ENCODE results near the gene WRAP53. TPM values are rescaled to one million over a fixed set of nuclear protein-coding genes. Genes with fewer than 3 reads are reported as not detected.

The WRAP53 gene
- total RNA-seq, 4 donors from 2014 or later, result 3.7 to 33.0 (median 6.0) TPM

DNA sequence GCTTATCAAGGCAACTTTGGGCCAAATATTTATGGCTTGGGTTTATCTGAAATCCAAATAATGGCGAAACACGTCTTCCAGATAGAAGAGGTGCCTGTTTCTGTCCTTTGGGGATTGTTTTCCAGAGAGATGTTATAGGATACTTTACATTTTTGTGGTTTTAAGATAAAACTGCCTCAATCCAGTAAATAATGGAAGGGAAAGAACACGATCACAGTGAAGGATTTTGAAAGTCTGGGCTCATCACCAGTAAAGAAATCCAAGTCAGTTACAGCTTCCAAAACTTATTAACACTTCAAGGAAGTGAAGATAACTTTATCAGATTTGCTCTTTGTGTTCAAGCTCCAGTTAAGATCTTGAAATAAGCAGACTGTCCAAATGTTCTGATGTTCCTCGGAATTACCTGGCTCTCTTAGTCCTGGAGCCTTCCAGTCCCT lies 59.4 kb downstream of the WRAP53 start:
- no peaks in the 10 kb centered on the region for H3K9me3 ChIP-seq
- H3K36me3 ChIP-seq, result no peaks in the 10 kb centered on the region
- no peak overlapping the region for H3K27ac ChIP-seq
- no peak for DNase-seq
- intact Hi-C loops (cut with DNase I; ENCODE audit: low total_unique reads), result loop anchor here (1.0 to 10.0 kb wide), 2 partner anchors 23 to 107 kb away; partner anchors contain the start of genes CYB5D1, NAA38 and TMEM88
- H3K27me3 ChIP-seq, result no peaks in the 10 kb centered on the region
- H3K4me1 ChIP-seq, result peaks cover 0 to 16% (median 7%) of the 10 kb centered on the region in 4 donors
- no peak for TF ChIP-seq EP300 (IDR thresholded peaks at IDR 0.05; ENCODE audit: low read depth)
- TF ChIP-seq CTCF (IDR thresholded peaks at IDR 0.05), result no peak
- no peak for TF ChIP-seq POLR2A (IDR thresholded peaks at IDR 0.05)
- TF ChIP-seq POLR2AphosphoS5 (IDR thresholded peaks at IDR 0.05), result no peak
- no peak overlapping the region for H3K4me3 ChIP-seq
- in situ Hi-C loops (cut with MboI; ENCODE audit: low pct_ligation_motif_present in 1 of 4, low pct_unique_long_range_greater_than_20kb in 1 of 4, low sequenced_read_pairs in 3 of 4), result loop anchor here in 1 of 4 donors (10.0 kb wide), 1 partner anchor 67 kb away; no protein-coding TSS in a partner anchor
- 51 to 62% methylated on average over 3 to 4 of the region's 4 CpGs for WGBS, 2 donors (ENCODE audit: low coverage in 1 of 2)

GRCh38 chr17:7748076-7748775 lies 59.9 kb downstream of the WRAP53 start:
- Histone ChIP-seq H3K27me3 (no peaks in the 10 kb centered on the region), H3K9me3 (no peaks in the 10 kb centered on the region), H3K27ac (no peak overlapping the region), H3K36me3 (no peaks in the 10 kb centered on the region), H3K4me3 (no peak overlapping the region), H3K4me1 (peaks cover 0 to 16% (median 7%) of the 10 kb centered on the region in 4 donors)
- WGBS, 2 donors (ENCODE audit: low coverage in 1 of 2), result 44 to 61% methylated on average over 7 to 10 of the region's 10 CpGs
- no peak for TF ChIP-seq POLR2A (IDR thresholded peaks at IDR 0.05)
- no peak for TF ChIP-seq CTCF (IDR thresholded peaks at IDR 0.05)
- no peak for TF ChIP-seq POLR2AphosphoS5 (IDR thresholded peaks at IDR 0.05)
- no peak for TF ChIP-seq EP300 (IDR thresholded peaks at IDR 0.05; ENCODE audit: low read depth)
- no peak for DNase-seq
- in situ Hi-C loops (cut with MboI; ENCODE audit: low pct_ligation_motif_present in 1 of 4, low pct_unique_long_range_greater_than_20kb in 1 of 4, low sequenced_read_pairs in 3 of 4) (loop anchor here in 1 of 4 donors (10.0 kb wide), 1 partner anchor 67 kb away; no protein-coding TSS in a partner anchor), intact Hi-C loops (cut with DNase I; ENCODE audit: low total_unique reads) (loop anchor here (10.0 kb wide), 1 partner anchor 107 kb away; the partner anchor contains the start of genes CYB5D1, NAA38 and TMEM88)

GRCh38 chr17:7750321-7750821 lies 62.1 kb downstream of the WRAP53 start:
- Histone ChIP-seq H3K4me1 (peaks cover 0 to 9% (median 4%) of the 10 kb centered on the region in 4 donors), H3K36me3 (no peaks in the 10 kb centered on the region), H3K4me3 (no peak overlapping the region), H3K9me3 (no peaks in the 10 kb centered on the region), H3K27me3 (no peaks in the 10 kb centered on the region), H3K27ac (peak overlapping the region in 1 of 4 donors; percentile 25)
- no peak for TF ChIP-seq POLR2AphosphoS5 (IDR thresholded peaks at IDR 0.05)
- no peak for TF ChIP-seq POLR2A (IDR thresholded peaks at IDR 0.05)
- no peak for TF ChIP-seq EP300 (IDR thresholded peaks at IDR 0.05; ENCODE audit: low read depth)
- no peak for TF ChIP-seq CTCF (IDR thresholded peaks at IDR 0.05)
- intact Hi-C loops (cut with DNase I; ENCODE audit: low total_unique reads) (no loop called here), in situ Hi-C loops (cut with MboI; ENCODE audit: low pct_ligation_motif_present in 1 of 4, low pct_unique_long_range_greater_than_20kb in 1 of 4, low sequenced_read_pairs in 3 of 4) (no loop called here)
- WGBS, 2 donors (ENCODE audit: low coverage in 1 of 2), result 62 to 67% methylated on average over 2 to 4 of the region's 4 CpGs
- no peak for DNase-seq

Other genes starting within 250 kb of the WRAP53 start
- 1 to 10 TPM in 3 of 4 donors, not detected in 1; 1.6 to 2.4 (median 1.9) TPM for gene FGF11, start 249.0 kb upstream of the WRAP53 start, total RNA-seq
- gene CHRNB1, start 243.4 kb upstream of the WRAP53 start, total RNA-seq, result 10 to 100 TPM in 1 of 4 donors, 1 to 10 TPM in 2, not detected in 1; 5.8 to 10.3 (median 8.9) TPM
- 10 to 100 TPM; 18.3 to 48.6 (median 23.2) TPM for gene ZBTB4, start 208.8 kb upstream of the WRAP53 start, total RNA-seq
- gene SLC35G6, start 207.0 kb upstream of the WRAP53 start, total RNA-seq, result not detected
- gene POLR2A, start 204.1 kb upstream of the WRAP53 start, total RNA-seq, result 100 to 1,000 TPM in 3 of 4 donors, 10 to 100 TPM in 1; 91.3 to 321 (median 127) TPM
- gene TNFSF12, start 139.4 kb upstream of the WRAP53 start, total RNA-seq, result 10 to 100 TPM; 20.8 to 53.1 (median 31.5) TPM
- 10 to 100 TPM; 19.7 to 94.3 (median 59.8) TPM for gene TNFSF13, start 129.7 kb upstream of the WRAP53 start, total RNA-seq
- 100 to 1,000 TPM in 1 of 4 donors, 10 to 100 TPM in 3; 37.0 to 159 (median 45.2) TPM for gene SENP3, start 126.6 kb upstream of the WRAP53 start, total RNA-seq
- 100 to 1,000 TPM in 1 of 4 donors, 10 to 100 TPM in 2, 1 to 10 TPM in 1; 3.8 to 102 (median 35.1) TPM for gene CD68, start 108.8 kb upstream of the WRAP53 start, total RNA-seq
- 100 to 1,000 TPM in 3 of 4 donors, 10 to 100 TPM in 1; 97.9 to 312 (median 157) TPM for gene MPDU1, start 104.6 kb upstream of the WRAP53 start, total RNA-seq
- 1 to 10 TPM in 2 of 4 donors, not detected in 2; 2.3 to 4.3 TPM for gene SOX15, start 98.4 kb upstream of the WRAP53 start, total RNA-seq
- gene FXR2, start 73.6 kb upstream of the WRAP53 start, total RNA-seq, result 10 to 100 TPM; 11.7 to 25.4 (median 22.4) TPM
- gene SAT2, start 60.7 kb upstream of the WRAP53 start, total RNA-seq, result 100 to 1,000 TPM in 1 of 4 donors, 10 to 100 TPM in 3; 21.7 to 106 (median 67.7) TPM
- under 1 TPM in 2 of 4 donors, not detected in 2; 0.32 to 0.41 TPM for gene SHBG, start 58.3 kb upstream of the WRAP53 start, total RNA-seq
- gene ATP1B2, start 37.6 kb upstream of the WRAP53 start, total RNA-seq, result 10 to 100 TPM in 1 of 4 donors, 1 to 10 TPM in 1, under 1 TPM in 2; 0.40 to 20.6 (median 2.3) TPM
- gene TP53, start 987 bp upstream of the WRAP53 start, total RNA-seq, result 10 to 100 TPM; 27.9 to 49.7 (median 31.7) TPM
- gene EFNB3, start 16.7 kb downstream of the WRAP53 start, total RNA-seq, result under 1 TPM in 2 of 4 donors, not detected in 2; 0.32 to 0.41 TPM
- under 1 TPM; under 0.01 to 0.55 (median 0.18) TPM for gene DNAH2, start 29.3 kb downstream of the WRAP53 start, total RNA-seq
- 10 to 100 TPM; 18.3 to 33.7 (median 30.2) TPM for gene KDM6B, start 145.7 kb downstream of the WRAP53 start, total RNA-seq
- gene TMEM88, start 166.6 kb downstream of the WRAP53 start, total RNA-seq, result 10 to 100 TPM in 1 of 4 donors, 1 to 10 TPM in 3; 2.4 to 13.1 (median 6.8) TPM
- 10 to 100 TPM; 59.8 to 95.3 (median 86.5) TPM for gene NAA38, start 169.1 kb downstream of the WRAP53 start, total RNA-seq
- 10 to 100 TPM in 1 of 4 donors, 1 to 10 TPM in 2, not detected in 1; 4.9 to 50.4 (median 9.6) TPM for gene CYB5D1, start 169.5 kb downstream of the WRAP53 start, total RNA-seq
- 10 to 100 TPM; 53.0 to 71.6 (median 62.0) TPM for gene CHD3, start 200.3 kb downstream of the WRAP53 start, total RNA-seq
- 1 to 10 TPM in 2 of 4 donors, under 1 TPM in 1, not detected in 1; 0.75 to 3.4 (median 2.7) TPM for gene RNF227, start 227.8 kb downstream of the WRAP53 start, total RNA-seq
- gene KCNAB3, start 241.4 kb downstream of the WRAP53 start, total RNA-seq, result 1 to 10 TPM in 1 of 4 donors, under 1 TPM in 2, not detected in 1; 0.40 to 1.6 (median 0.82) TPM
- gene TRAPPC1, start 243.5 kb downstream of the WRAP53 start, total RNA-seq, result 10 to 100 TPM; 42.7 to 70.9 (median 68.8) TPM
- 10 to 100 TPM; 22.7 to 62.1 (median 31.6) TPM for gene CNTROB, start 243.7 kb downstream of the WRAP53 start, total RNA-seq

Measured in transverse colon (tissue), 4 donors.